Daoy (cell line): ENCODE data around the gene LRRC1. TPM values are rescaled to one million over a fixed set of nuclear protein-coding genes. Genes with fewer than 3 reads are reported as not detected.

Experiments
- DNase-seq: peaks from one replicate; pipeline ENCODE4 v3.0.0-alpha.2; 2015; ENCODE audit warnings: low read depth
- total RNA-seq: library from RNA; depleted of rRNA; stranded (reverse); fragments of >200 nt; shearing (Covaris generic); gene quantifications from 2 replicates; pipeline ENCODE4 v1.2.3, GENCODE V29; 2014

Gene LRRC1
- total RNA-seq, 1 experiment from 2014 or later = 12.2 TPM

DNA sequence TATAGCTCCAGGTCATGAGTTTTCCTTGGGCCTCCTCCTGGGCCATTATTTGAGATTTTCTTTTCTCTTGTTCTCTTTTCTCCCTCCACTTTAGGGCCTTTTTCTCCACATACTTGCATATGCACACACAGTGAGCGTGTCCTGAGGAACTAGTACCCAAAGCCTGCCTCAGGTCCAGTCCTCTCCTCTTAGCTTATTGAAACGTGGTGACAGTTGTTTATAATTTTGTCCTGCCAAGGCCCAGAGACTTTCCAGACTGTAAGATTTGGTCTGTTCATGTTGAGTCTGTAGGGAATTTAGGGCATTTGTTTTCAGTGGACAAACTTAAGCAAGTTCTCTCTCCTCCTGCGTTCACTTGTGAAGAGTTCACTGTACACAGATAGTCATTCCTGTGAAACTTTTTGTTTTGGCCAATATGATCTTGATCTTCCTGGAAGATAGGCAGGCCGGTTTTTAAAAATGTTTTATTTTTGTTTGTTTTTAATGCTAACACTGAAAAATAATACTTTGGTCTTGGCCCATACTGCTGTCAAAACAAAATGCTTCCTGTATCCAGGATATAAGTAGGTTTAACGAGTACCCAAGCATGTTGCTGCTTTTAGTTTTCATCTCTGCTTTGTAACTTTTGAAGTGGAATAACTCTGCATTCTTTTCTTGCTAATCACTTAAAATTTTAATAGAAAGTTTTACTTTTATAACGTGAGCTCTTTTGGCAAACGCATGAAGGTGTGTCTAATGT is 20.7 kb downstream of the LRRC1 start:
- no peak for DNase-seq

DNA sequence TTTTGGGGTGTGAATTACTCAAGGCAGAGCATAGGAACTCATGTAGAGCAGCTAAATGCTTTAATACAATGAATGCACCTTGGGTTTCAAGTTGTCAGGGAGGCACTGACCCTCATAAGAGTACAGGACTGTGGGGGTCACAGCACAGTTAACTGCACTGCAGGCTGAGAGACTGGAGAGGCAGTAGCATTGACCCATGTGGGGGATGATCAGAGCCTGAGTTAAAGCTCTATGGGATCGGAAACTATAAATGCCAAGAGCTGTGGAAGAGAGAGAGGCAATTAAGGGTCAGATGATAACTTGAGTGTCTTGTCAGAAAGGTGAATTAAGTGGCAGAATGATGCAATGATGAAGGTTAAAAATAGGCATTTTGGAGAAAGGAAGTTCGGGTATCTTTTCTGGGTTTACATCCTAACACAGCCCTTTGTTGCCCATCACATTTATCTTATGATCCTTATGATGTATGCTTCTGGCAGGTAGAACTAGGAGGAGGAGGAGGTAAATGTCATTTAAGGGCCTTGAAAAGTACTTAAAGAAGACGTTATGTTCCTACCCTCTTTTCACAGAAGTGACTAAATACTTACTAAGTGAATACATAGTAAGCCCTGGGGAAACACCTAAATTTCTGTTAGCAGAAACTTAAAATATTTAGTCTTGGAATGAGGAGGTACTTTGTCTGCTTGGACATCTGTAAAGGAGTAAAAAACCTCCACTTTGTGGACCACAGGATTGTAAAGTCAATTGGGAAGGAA is 24.2 kb downstream of the LRRC1 start:
- no peak for DNase-seq

DNA sequence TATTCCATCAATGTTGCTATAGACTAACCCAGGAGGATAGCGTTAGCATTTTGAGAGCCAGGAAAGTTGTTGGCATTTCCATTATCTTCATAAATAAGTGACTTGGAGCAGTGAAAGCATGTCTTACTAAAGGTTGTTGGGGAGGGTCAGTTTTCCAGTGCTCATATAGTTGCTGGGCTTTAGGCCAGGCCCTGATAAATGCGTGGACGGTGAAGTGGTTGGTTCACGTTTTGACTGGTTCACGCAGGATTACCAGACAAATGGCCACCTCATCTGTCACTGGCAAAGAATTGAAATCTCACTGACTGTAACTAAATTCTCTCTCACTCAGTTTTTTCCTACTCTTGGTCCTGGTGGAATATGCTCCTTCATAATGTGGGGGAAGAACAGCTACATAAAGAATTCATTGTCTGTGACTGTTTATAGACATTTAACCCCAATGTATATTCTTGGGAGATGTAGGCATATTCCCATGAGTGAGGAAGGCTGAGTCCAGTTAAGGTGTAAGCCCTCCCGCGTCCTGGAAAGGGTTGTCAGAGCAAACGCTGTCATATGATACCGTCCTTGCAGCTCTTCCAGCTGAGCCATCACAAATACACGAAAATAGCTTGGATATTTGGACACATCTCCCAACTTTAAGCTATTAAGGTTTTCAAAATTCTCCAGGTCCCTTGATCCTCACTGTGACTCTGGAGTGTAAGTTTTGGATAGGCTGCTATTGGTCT is 27.8 kb downstream of the LRRC1 start:
- no peak for DNase-seq

DNA sequence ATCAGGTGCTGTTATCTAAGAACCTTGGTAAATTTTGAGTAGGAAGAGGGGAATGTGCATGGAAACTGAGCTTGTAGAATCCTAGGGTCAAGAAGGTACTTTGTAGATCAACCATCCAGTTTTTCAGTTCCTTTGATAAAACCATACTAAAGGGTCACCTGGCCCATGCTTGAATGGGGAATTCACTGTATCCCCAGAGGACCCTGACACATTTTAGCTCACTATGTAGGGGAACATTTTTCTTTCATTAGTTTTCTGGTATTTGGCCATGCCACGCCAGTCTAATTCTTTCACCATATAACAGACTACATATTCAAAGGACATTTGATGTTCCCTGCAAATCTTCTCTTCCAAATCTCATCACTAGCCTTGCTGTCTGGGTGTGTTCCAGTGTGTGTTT is 29.9 kb downstream of the LRRC1 start:
- no peak for DNase-seq

DNA sequence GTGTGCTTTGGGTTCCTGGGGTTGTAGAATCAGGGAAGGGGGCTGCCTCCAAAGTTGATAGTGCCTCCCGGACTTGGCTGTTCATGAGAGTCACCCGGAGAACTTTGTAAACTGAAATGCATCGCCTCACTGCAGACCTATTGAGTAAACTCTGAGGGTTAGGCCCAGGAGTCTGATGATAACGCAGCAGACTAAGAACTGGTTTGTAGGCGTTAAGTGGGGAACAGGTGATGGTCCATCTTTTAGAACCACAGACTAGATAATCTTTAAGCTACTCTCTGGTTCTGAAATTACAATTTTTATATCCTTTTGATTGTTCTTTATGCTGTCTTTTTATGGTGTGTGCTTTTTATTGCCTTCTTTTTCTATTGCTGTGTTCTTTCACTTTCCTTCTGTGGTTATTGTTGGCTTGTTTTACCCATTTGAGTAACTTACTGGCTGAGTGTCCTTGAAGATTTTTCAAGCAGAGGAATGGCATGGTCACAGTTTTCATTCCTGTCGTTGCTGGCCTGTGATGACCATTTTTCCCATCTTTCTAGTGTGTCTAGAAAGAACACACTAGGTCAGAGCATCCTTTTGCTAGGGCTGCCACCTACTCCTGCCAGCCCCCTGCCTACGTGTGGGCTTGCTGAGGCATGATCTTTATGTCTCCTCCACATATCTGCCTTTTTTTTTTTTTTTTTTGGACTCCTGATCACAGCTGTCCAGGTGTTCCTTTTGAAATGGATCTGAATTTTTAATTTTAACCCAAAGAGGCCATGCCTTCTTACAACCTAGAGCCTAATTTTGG is 30.9 kb downstream of the LRRC1 start:
- DNase-seq = no peak

DNA sequence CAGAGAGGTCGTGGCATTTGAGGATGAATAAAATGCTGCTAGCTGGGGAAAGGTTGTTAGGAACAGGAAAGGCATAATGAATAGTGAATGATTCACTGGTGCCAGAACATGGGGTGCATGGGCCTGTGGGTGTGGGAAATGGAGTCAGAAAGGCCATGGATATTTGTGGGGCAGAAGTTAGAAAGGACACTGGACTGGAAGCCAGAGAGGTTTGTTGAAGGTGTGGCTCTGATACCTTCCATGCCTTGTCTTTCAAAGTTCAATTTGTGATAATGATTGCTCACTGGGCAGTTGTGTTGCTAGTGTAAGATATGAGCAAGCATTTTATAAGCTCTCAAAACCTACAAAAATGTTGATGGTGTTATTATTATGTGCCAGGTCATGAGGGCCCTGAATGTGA is 32.7 kb downstream of the LRRC1 start:
- peak; percentile 19 for DNase-seq

DNA sequence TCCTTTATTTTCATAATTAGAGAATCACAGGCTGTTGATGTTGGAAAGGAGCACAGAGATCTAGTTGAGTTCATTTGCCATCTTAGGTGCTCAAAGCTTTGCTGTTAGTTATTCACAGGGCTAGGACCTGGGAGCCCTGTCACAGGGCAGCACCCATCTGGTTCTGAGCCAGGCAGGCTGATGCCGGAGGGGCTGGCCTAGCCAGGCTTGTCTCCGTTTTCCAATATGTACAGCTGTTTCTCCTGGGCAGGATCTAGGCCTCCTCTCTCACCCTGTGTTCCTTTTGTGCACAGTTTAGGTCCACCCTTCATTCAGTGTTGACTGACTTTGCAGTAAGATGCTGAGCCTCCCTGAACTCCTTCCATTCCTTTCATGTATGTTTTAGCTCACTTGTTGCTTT is 33.4 kb downstream of the LRRC1 start:
- no peak for DNase-seq

DNA sequence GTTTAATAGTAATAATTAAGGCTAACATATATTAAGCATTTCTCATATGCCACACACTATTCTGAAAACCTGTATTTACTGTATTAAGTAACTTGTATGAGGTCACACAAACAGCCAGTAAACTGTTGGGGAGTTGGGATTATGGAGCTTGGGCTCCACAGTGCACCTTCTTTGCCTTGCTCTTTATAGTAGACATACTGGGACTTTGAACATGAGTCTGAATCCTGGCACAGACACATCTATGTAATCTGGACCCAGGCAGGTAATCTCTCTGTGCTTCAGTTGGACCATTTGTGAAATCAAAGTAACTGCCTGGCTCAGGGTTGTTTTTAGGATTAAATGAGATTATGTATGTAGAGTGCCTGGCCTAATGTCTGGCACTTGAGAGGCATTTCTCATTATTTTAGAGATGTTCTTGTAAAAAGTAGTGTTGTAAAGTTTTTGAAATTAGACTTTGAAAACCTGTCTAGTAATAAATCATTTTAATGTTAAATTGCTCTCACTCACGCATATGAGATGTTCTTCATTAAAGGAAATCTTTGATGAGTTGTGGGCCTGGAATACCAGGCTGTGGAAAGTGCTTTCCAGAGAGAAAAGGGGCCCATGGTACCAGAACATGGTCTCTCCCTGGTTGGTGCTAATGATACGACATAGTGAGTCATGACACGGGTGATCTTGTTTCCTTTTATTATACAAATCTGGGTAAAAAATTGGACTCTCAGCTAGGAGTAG is 34.3 kb downstream of the LRRC1 start:
- DNase-seq = no peak

DNA sequence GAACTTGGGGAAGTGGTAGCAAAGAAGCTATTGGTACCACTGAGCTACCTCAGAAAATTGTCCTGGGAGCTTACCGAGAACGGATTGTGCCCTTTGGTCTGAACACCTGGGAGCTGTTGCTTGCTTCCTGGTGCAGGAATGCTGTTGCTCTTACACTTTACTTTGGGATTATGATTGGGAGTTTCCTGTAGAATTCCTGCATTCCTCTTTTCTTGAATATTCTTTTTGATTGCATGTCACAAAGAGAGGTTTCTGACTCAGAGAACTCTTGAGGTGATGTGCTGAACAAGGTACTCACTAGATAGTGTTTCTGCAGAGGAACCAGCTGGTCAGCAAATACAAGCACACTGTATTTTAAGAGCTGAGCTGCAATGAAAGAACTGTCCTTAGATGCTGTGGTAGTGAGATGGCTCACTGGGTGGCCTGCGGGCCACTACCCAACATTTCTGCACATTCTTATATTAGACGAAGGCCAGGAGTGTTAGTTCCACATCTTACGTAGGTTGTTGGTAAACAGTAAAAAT is 35.0 kb downstream of the LRRC1 start:
- no peak for DNase-seq

DNA sequence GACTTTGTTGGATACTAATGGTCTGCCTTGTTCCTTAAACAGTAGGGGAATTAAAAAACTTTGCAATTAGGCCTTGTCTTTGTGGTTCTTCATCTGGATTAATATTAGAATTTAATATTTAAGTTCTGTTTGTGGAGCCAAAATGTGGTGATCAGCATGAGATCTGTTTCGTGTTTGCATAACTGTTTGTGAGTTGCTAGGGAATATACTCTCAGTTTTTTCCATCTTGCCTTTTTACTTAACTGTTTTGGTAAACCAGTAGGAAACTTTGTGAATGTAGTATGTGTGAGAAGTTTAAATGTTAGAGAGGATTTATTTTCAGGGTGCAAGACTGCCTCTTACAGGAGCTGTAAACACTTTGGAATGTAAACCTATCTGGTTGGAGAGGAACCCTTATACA is 35.6 kb downstream of the LRRC1 start:
- no peak for DNase-seq

DNA sequence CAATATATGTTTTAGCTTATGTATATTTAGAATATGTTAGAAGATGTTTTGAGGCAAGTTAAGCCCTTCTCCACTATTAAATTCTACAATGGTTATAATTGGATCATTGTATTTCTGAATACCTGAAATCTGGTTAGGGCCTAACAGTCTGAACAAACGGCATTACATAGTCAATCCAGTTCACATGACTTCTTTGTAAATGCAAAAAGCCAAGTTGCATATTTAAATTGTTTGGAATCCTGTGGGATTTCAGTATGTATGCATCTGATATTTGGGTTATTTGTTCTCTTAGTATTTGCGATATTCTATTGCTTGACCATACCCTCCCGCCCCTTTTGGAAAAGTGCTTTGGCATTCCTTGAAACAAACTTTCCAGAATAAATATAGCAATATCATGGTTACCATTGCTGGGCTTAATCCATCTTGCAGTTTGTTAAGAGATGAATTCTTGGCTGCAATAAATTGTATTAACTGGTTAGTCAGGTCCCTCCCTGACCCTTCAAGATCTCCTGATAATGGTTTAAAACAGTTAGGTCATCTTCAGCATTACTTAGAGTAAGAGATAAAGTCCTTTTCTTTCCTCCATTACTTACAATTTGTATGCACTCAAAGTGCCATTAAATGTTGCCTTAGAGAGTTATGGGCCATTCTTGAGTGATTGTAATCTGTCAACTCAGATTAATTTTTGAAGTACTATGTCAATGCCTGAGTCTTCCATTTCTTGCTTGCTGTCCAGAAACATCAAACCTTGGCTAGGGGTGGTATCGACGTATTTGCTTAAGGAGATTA is 36.5 kb downstream of the LRRC1 start:
- DNase-seq = no peak

DNA sequence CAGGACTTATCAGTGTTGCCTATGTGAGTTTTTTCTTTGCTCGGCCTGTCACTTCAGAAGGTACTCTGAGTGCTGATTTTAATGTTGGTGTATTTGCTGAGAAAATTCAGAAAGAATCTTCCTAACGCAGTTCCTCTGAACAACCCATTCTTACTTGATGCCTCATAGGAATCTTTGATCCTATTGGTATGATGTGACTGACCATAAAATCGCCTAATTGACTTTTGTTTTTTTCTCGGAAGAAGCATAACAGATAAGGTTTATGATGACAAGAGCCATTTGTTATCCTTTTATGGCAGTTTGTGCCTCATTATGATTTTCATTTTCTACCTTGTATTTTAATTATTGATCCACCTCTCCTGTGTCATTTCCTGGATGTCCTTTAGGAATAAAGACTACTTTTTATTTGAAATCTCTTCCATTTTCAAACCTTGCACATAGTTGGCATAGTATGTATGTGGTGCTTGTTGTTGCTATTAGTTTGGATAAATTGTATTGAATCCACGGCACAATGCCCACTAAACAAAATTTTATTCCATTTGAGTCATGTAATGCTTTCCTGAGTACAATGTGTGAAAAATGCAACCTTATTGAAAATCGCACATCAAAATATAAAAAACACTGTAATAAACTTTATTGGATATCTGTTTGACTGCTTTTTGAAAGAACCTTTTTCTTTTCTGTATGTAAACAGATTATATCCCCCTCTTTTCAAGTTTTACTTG is 37.3 kb downstream of the LRRC1 start:
- DNase-seq = no peak

DNA sequence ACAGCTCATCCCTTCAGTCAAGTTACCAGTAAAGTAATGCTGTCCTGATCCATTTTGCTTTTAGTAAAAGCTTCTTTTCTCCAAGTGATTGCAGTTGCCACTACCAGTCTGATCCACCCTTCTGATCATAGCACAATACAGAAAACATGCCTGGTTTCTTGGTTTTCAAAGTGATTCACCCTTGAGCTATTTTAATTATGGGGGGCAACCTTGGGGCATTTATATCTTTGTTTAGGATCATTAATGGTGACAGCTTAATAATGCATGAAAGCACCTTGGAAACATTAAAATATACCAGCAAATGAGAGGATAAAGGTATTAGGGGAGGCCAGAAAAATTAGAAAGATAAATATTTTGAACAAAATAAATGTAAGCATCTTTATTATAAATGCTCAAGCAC is 38.4 kb downstream of the LRRC1 start:
- DNase-seq = peak; percentile 34

DNA sequence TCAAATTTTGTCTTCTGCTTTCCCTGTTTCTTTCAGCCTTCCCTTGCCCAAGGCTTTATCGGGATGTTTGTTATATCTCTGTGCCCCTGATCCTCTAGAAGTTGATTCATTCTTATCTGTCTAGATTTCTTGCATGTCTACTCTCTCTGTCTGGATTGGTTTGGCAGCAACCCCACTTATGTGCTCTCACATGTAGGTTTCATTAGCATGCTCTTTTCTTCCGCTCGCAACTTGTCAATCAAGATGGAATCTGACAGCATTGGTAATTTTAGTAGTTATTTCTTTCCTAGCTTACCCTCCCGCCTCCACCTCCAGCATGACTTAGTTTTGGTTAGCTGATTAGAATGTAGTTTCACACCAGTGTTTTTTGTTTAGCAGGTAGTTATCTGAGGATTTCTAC is 39.3 kb downstream of the LRRC1 start:
- DNase-seq = no peak

DNA sequence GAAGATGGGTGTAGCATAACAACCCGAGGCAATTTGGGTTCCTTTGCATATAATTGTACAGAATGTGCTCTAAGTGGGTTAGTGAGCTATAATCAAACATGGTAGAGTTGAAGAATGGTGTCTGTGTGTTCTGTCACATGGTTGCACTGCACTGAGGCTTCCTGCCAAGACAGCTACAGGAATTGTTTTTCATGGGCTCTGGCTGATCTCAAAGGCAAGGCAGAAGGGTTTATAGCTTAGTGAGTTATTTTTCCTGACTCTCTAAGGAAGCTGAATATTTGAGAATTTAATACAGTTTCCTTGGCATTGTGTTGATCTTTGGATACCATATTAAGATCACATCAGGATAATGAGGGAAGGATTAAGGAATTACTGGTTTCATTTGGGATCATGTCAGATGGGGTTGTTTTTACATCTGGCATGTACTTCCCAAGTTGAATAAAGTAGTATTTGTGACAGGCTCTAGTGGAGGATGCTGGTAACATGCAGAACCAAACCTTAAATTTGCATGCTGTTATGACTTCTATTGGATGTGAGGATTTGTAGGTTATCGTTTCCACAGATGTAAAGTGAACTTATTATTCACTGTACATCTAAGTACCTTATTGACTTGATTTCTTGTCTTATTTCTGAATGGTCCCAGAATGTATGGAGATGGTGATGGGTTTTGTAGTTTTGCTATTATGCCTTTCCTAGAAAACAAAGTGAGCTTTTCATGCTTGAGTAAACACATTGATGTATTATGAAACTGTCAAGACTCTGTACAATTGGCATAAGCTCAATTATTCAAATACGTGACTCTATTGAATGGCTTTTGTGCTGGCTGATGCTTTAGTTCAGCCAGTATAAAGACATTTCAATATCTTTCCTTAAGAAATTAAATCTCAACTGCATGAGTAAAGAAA is 43.3 kb downstream of the LRRC1 start:
- no peak for DNase-seq

DNA sequence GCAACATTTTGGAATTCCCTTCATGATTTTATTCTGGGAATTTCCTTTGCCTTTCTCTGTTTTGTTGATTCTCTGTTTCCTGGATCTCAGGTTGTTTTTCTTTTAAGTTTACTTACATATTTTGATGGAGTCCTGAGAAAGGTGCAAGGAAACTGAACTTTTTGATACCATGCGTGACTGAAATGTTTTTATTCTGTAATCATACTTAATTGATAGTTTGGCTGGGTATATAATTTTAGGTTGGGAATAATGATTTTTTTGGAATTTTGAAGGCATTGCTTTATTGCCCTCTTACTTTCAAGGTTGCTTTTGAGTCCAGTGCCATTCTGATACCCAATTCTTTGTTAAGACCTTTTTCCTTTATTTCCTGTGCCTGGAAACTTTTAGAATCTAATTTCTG is 45.2 kb downstream of the LRRC1 start:
- DNase-seq = no peak

DNA sequence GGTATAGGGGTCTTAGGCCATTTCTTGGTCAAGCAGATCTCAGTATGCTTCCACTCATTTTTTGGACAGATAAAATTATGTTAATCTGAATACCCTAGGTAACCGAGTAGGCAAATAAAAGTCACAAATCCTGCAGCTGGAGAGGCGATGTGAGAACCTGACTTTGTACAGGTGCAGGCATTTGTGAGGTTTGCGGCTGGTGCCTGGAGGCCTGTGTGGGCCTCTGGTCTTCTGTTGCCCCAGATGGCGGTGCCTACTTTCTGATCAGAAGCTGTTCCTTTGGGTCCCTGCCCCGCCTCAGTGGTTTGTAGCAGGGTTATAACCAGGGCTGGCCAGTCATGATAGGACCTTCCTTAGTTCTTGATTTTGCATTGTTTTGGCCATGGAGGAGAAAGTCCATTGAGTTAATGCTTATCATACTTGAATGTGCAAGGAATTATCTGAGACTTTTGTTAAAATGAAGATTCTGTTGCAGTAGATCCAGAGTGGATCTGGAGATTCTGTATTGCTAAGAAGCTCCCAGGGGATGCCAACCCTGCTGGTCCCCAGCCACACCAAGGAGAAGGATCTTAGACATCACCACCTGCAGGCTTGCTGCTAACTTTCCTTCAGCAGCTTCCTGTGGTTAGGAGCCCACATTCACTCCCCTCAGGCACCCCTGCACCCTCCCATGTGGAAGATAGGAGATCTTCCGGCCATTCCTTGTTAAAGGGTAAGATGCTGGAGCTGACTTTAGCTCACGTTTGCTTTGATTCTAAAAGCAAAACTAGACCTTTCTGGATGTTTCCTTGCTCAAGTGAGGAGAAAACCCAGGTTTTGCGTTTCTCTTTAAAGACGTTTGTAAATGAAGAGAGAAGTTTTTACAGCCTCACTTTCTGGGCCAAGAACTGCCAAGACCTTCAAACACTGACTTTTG is 50.7 kb downstream of the LRRC1 start:
- no peak for DNase-seq
